ENCODE results near the gene HINFP. TPM values are rescaled to one million over a fixed set of nuclear protein-coding genes. Genes with fewer than 3 reads are reported as not detected.

Gene HINFP
- total and polyA plus RNA-seq, 9 of the 15 experiments (the other 6 are each of a cell fraction or from before 2014, with no cell fraction given) = 13.8 to 34.1 (median 22.5) TPM

GRCh38 chr11:119121008-119121810 is at the start of gene HINFP (continued):
- TF ChIP-seq MYBL2 (IDR thresholded peaks at IDR 0.05; ENCODE audit: low read depth) (no peak), MYBL2 (CRISPR knock-in tag; IDR thresholded peaks at IDR 0.05; ENCODE audit: borderline replicate concordance) (no peak), RFX7 (CRISPR knock-in tag; IDR thresholded peaks at IDR 0.05) (no peak), FOXA3 (CRISPR knock-in tag; conservative IDR thresholded peaks at IDR 0.05 in 1 of 2, IDR thresholded peaks at IDR 0.05 in 1 of 2) (peak in 1 of 2 experiments; percentile 80; a peak in 1 of 4 replicates), NUFIP1 (IDR thresholded peaks at IDR 0.05; ENCODE audit: partially characterized antibody) (no peak), SMARCB1 (IDR thresholded peaks at IDR 0.05; ENCODE audit: insufficient read length, low read depth) (no peak), ILK (tag; IDR thresholded peaks at IDR 0.05; ENCODE audit: borderline replicate concordance, low read depth) (no peak), THRA (IDR thresholded peaks at IDR 0.05) (no peak), SNAPC5 (CRISPR knock-in tag; IDR thresholded peaks at IDR 0.05) (no peak), HBP1 (CRISPR knock-in tag; IDR thresholded peaks at IDR 0.05) (no peak), RBBP5 (IDR thresholded peaks at IDR 0.05; ENCODE audit: borderline replicate concordance, insufficient read depth, low read length, poor library complexity, severe bottlenecking) (peak; percentile 72), MCM2 (IDR thresholded peaks at IDR 0.05; ENCODE audit: low read depth) (no peak), TSC22D4 (tag; IDR thresholded peaks at IDR 0.05) (no peak), SIN3A (IDR thresholded peaks at IDR 0.05; ENCODE audit: borderline replicate concordance in 2 of 2, control insufficient read depth in 1 of 2, low read depth in 2 of 2, low read length in 2 of 2) (no peak; a peak in 2 of 4 replicates), FIP1L1 (IDR thresholded peaks at IDR 0.05; ENCODE audit: low read depth, low read length, poor library complexity, severe bottlenecking) (no peak), ZNF140 (CRISPR knock-in tag; IDR thresholded peaks at IDR 0.05) (no peak), ZBTB1 (CRISPR knock-in tag; IDR thresholded peaks at IDR 0.05; ENCODE audit: borderline replicate concordance, low read depth) (no peak), POLR2AphosphoS5 (IDR thresholded peaks at IDR 0.05; ENCODE audit: control insufficient read depth, insufficient read depth, low read depth, low read length) (peak; percentile 8; the same call in 1 of the 2 replicates), U2AF1 (optimal IDR thresholded peaks at IDR 0.05; ENCODE audit: low read depth, low read length) (no peak), CREB3L1 (IDR thresholded peaks at IDR 0.05; ENCODE audit: borderline replicate concordance, low read depth) (no peak), SMARCE1 (IDR thresholded peaks at IDR 0.05) (0 out of 2 replicates have a peak, but pooled peaks have one; percentile 60), ARNT (IDR thresholded peaks at IDR 0.05) (no peak; a peak in 1 of 4 replicates), CAMTA2 (CRISPR knock-in tag; conservative IDR thresholded peaks at IDR 0.05) (no peak)
